Measurements from ENCODE around the gene F12.

Gene F12

GRCh38 chr5:177409043-177409801, at the start of gene F12:
Gene F12 (minus strand): TSS chr5:177409564. CDS start chr5:177409527, 37 bp downstream.
- H3K4me3 ChIP-seq (ENCODE audit: low read depth, low read length): no peak within 1 kb of the TSS
- DNase-seq (ENCODE audit: low read depth, low spot score): no peak
- in situ Hi-C loops (cut with HindIII; ENCODE audit: low sequenced_read_pairs): no loop called here
- no peak for TF ChIP-seq CTCF (IDR thresholded peaks at IDR 0.05; ENCODE audit: low read depth, low read length)

GRCh38 chr5:177458912-177459350, 49.6 kb upstream of the F12 start:
- no peak overlapping the region for H3K4me3 ChIP-seq (ENCODE audit: low read depth, low read length)
- TF ChIP-seq CTCF (IDR thresholded peaks at IDR 0.05; ENCODE audit: low read depth, low read length): no peak
- in situ Hi-C loops (cut with HindIII; ENCODE audit: low sequenced_read_pairs): no loop called here
- DNase-seq (ENCODE audit: low read depth, low spot score): no peak

- no peak for DNase-seq (ENCODE audit: low read depth, low spot score)
- in situ Hi-C loops (cut with HindIII; ENCODE audit: low sequenced_read_pairs): no loop called here
- no peak for TF ChIP-seq CTCF (IDR thresholded peaks at IDR 0.05; ENCODE audit: low read depth, low read length)
- H3K4me3 ChIP-seq (ENCODE audit: low read depth, low read length): no peak overlapping the region
These were observed 48.7 kb upstream of the F12 start for GRCh38 chr5:177457852-177458681.

GRCh38 chr5:177456976-177457851, 47.9 kb upstream of the F12 start:
- no peak overlapping the region for H3K4me3 ChIP-seq (ENCODE audit: low read depth, low read length)
- peak; percentile 97 for DNase-seq (ENCODE audit: low read depth, low spot score)
- peak; percentile 64 for TF ChIP-seq CTCF (IDR thresholded peaks at IDR 0.05; ENCODE audit: low read depth, low read length)
- in situ Hi-C loops (cut with HindIII; ENCODE audit: low sequenced_read_pairs): no loop called here

GRCh38 chr5:177456591-177456964, 47.2 kb upstream of the F12 start:
- H3K4me3 ChIP-seq (ENCODE audit: low read depth, low read length): no peak overlapping the region
- no peak for DNase-seq (ENCODE audit: low read depth, low spot score)
- in situ Hi-C loops (cut with HindIII; ENCODE audit: low sequenced_read_pairs): no loop called here
- TF ChIP-seq CTCF (IDR thresholded peaks at IDR 0.05; ENCODE audit: low read depth, low read length): no peak
